Transverse colon (tissue), 4 donors: ENCODE data around the gene ING4. TPM values are rescaled to one million over a fixed set of nuclear protein-coding genes. Genes with fewer than 3 reads are reported as not detected.

Experiments
- DNase-seq: peaks from one replicate; pipeline ENCODE4 v3.0.0-alpha.2; 2019
- H3K27ac ChIP-seq, 4 donors: fragments of 200-600 bp; sonication (generic); 2 replicates each; pipeline ENCODE4 v1.5.1; 2016 to 2018; ENCODE audit warnings: inconsistent platforms in 4 of 4
- H3K27me3 ChIP-seq: fragments of 200-600 bp; sonication (generic); 2 replicates; pipeline ENCODE4 v1.5.1; 2017; ENCODE audit warnings: inconsistent platforms
- H3K36me3 ChIP-seq, 4 donors: fragments of 200-600 bp; sonication (generic); 2 replicates each; pipeline ENCODE4 v1.5.1; 2017 to 2019; ENCODE audit warnings: inconsistent platforms in 4 of 4
- H3K4me1 ChIP-seq, 4 donors: fragments of 200-600 bp; sonication (generic); 2 replicates each; pipeline ENCODE4 v1.5.1; 2017 to 2020; ENCODE audit warnings: inconsistent platforms in 4 of 4
- H3K4me3 ChIP-seq, 4 donors: fragments of 200-600 bp; sonication (generic); 1 replicate in 1 of 4; 2 replicates in 3 of 4; pipeline versions ENCODE4 v1.5.1 to v1.6.1; 2017 to 2019; ENCODE audit warnings: inconsistent platforms in 4 of 4
- H3K9me3 ChIP-seq, 2 donors: fragments of 200-600 bp; sonication (generic); 2 replicates each; pipeline ENCODE4 v1.5.1; 2017 to 2019; ENCODE audit warnings: inconsistent platforms in 2 of 2
- EP300 ChIP-seq: sonication (generic); formaldehyde crosslinking; IDR thresholded peaks from one replicate; pipeline ENCODE4 v1.6.1; 2017; ENCODE audit warnings: antibody characterized with exemption, low read depth
- POLR2A ChIP-seq: fragments of 450-650 bp; IDR thresholded peaks from one replicate; pipeline ENCODE4 v1.6.1; 2016; ENCODE audit warnings: antibody characterized with exemption, mild to moderate bottlenecking, moderate library complexity
- POLR2AphosphoS5 ChIP-seq, 3 donors: sonication (generic); formaldehyde crosslinking; IDR thresholded peaks; one replicate each; pipeline ENCODE4 v1.6.1; 2016; ENCODE audit warnings: antibody characterized with exemption in 3 of 3
- WGBS, 2 donors: methylation state at CpG; one replicate each; pipeline ENCODE4 v1.1.5; 2018; ENCODE audit warnings: low coverage in 1 of 2; 5-methylcytosine and 5-hydroxymethylcytosine counted together
- in situ Hi-C, 4 donors: fragments of 200-750 bp; cut with MboI; loops; one replicate each; pipeline versions ENCODE4 v1.15.0 to v1.15.1; 2017; ENCODE audit warnings: low sequenced_read_pairs in 3 of 4, low pct_ligation_motif_present in 1 of 4, low pct_unique_long_range_greater_than_20kb in 1 of 4
- intact Hi-C: fragments of 100-400 bp; cut with DNase I; formaldehyde crosslinking; loops from one replicate; pipeline ENCODE4 v1.15.1; 2023; ENCODE audit warnings: low total_unique reads
- total RNA-seq, 4 donors: library from RNA; depleted of rRNA; stranded (reverse); fragments of >200 nt; gene quantifications; one replicate each; pipeline ENCODE4 v1.1.0, GENCODE V29; 2016
- TF ChIP-seq, protein P1 (sequence below), 5 experiments: fragments of 200-600 bp in 3 of 5; fragments of 450-650 bp in 2 of 5; sonication (generic) in 3 of 5; IDR thresholded peaks; 1 replicate in 2 of 5; 2 replicates in 3 of 5; pipeline ENCODE4 v1.5.1; 2016 to 2017; ENCODE audit warnings: antibody characterized with exemption in 5 of 5, inconsistent platforms in 3 of 5, mild to moderate bottlenecking in 2 of 5, moderate library complexity in 1 of 5

The ING4 gene
- total RNA-seq, 4 donors from 2014 or later = 41.8 to 165 (median 56.6) TPM

DNA sequence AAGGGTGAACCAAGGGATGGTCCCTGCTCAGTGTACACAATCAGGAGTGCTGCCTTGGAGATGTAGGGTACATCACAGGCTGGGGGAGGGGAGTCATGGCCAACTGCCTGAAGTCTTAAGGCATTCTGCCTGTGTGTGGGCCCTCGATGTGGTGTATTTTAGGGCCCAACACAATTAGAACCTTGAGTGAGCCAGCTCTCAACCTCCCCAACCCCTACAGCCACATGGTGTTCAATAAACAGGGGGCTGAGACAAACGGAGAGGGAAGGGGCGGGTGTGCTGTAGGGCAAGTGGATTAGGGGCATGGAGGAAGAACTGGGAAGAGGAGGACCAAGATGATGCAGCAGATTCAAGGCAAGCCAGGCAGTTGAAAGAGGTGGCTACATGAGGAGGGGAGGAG, 47.1 kb downstream of the ING4 start:
- Histone ChIP-seq H3K27me3 (no peaks in the 10 kb centered on the region), H3K4me3 (no peak overlapping the region), H3K27ac (peak overlapping the region in 3 of 4 donors; percentile 24 to 97 (median 32)), H3K9me3 (no peaks in the 10 kb centered on the region), H3K4me1 (peaks cover 27 to 42% (median 29%) of the 10 kb centered on the region in 4 donors), H3K36me3 (no peaks in the 10 kb centered on the region)
- 67% methylated on average over 3 of the region's 3 CpGs; no CpG with 5 or more reads in 1 of the 2 donors for whole genome bisulfite sequencing, 2 donors
- intact Hi-C loops = loop anchor here (10.0 kb wide), 2 partner anchors 49 to 159 kb away; partner anchors contain the start of genes ING4 and LAG3
- TF ChIP-seq POLR2AphosphoS5 (IDR thresholded peaks at IDR 0.05) = no peak
- no peak for TF ChIP-seq POLR2A
- no peak for TF ChIP-seq EP300
- TF ChIP-seq, protein P1, sequence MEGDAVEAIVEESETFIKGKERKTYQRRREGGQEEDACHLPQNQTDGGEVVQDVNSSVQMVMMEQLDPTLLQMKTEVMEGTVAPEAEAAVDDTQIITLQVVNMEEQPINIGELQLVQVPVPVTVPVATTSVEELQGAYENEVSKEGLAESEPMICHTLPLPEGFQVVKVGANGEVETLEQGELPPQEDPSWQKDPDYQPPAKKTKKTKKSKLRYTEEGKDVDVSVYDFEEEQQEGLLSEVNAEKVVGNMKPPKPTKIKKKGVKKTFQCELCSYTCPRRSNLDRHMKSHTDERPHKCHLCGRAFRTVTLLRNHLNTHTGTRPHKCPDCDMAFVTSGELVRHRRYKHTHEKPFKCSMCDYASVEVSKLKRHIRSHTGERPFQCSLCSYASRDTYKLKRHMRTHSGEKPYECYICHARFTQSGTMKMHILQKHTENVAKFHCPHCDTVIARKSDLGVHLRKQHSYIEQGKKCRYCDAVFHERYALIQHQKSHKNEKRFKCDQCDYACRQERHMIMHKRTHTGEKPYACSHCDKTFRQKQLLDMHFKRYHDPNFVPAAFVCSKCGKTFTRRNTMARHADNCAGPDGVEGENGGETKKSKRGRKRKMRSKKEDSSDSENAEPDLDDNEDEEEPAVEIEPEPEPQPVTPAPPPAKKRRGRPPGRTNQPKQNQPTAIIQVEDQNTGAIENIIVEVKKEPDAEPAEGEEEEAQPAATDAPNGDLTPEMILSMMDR (IDR thresholded peaks at IDR 0.05) = no peak
- in situ Hi-C loops = no loop called here
- no peak for DNase-seq

DNA sequence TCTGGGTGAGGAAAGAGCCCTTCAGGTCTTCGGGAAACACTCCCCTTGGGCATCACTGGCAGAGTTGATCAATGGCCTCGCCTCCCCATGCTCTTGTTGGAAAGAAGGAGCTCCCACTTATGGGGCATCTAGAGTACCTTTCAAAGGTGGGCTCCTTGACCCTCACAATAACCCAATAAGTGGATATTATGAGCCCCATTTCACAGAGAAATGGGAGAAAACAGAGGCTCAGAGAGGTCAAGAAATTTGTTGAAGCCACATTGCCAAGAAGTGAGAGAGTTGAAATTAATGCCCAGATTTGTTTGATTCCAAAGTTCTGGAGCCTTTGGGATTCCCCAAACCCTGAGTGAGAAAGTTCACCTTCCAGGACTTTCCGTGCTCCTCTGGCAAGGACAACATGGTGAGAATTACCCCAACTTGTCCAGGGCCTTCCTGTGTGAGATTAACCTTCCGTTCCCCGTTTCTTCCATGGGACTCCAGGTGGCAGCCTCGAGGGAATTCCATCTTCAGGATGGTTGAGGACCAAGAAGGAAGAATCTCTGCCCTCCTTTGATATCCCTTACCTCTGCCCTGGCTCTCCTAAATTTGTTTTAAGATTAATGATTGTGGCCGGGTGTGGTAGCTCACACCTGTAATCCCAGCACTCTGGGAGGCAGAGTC, 48.3 kb downstream of the ING4 start:
- DNase-seq = no peak
- WGBS, 2 donors = 23 to 52% methylated on average over 3 to 7 of the region's 7 CpGs
- H3K9me3 ChIP-seq = no peaks in the 10 kb centered on the region
- peak overlapping the region; percentile 90 to 97 (median 92) for H3K27ac ChIP-seq
- TF ChIP-seq, protein P1 (IDR thresholded peaks at IDR 0.05) = peak in 2 of 5 experiments; percentile 22 to 23
- TF ChIP-seq POLR2AphosphoS5 (IDR thresholded peaks at IDR 0.05) = no peak
- intact Hi-C loops (loop anchor here (10.0 kb wide), 2 partner anchors 50 to 160 kb away; partner anchors contain the start of genes ING4 and LAG3), in situ Hi-C loops (no loop called here)
- peaks cover 27 to 42% (median 29%) of the 10 kb centered on the region in 4 donors for H3K4me1 ChIP-seq
- H3K4me3 ChIP-seq = no peak overlapping the region
- H3K27me3 ChIP-seq = no peaks in the 10 kb centered on the region
- no peaks in the 10 kb centered on the region for H3K36me3 ChIP-seq

GRCh38 chr12:6613776-6614512, 49.0 kb downstream of the ING4 start:
- in situ Hi-C loops = no loop called here
- Histone ChIP-seq H3K4me3 (peak overlapping the region in 1 of 4 donors; percentile 15), H3K9me3 (no peaks in the 10 kb centered on the region), H3K4me1 (peaks cover 27 to 42% (median 29%) of the 10 kb centered on the region in 4 donors), H3K27me3 (no peaks in the 10 kb centered on the region), H3K36me3 (no peaks in the 10 kb centered on the region), H3K27ac (peak overlapping the region; percentile 90 to 97 (median 92))
- TF ChIP-seq EP300 = no peak
- TF ChIP-seq POLR2AphosphoS5 (IDR thresholded peaks at IDR 0.05) = peak; percentile 51 to 65 (median 57)
- peak; percentile 60 for TF ChIP-seq POLR2A
- TF ChIP-seq, protein P1 (IDR thresholded peaks at IDR 0.05) = peak in 1 of 5 experiments; percentile 1
- 10 to 11% methylated on average over 4 to 16 of the region's 21 CpGs for whole genome bisulfite sequencing, 2 donors
- intact Hi-C loops = loop anchor here (10.0 kb wide), 2 partner anchors 51 to 161 kb away; partner anchors contain the start of genes ING4 and LAG3
- peak; percentile 90 for DNase-seq
